Breast epithelium (tissue), 4 donors: Measurements from ENCODE around the gene NDST1. TPM values are rescaled to one million over a fixed set of nuclear protein-coding genes. Genes with fewer than 3 reads are reported as not detected.

Source experiments
- DNase-seq, 2 donors: peaks; one replicate each; pipeline ENCODE4 v3.0.0-alpha.2; 2019; ENCODE audit warnings: low spot score in 2 of 2
- H3K27ac ChIP-seq, 2 donors: fragments of 200-600 bp; sonication (generic) in 1 of 2; one replicate each; pipeline ENCODE4 v1.5.1; 2016 to 2019; ENCODE audit warnings: mild to moderate bottlenecking in 1 of 2
- H3K27me3 ChIP-seq, 2 donors: fragments of 200-600 bp; sonication (generic) in 1 of 2; one replicate each; pipeline versions ENCODE4 v1.5.1 to v1.6.0; 2017 to 2019; ENCODE audit warnings: control low read depth in 1 of 2, mild to moderate bottlenecking in 1 of 2
- H3K36me3 ChIP-seq: fragments of 200-600 bp; one replicate; pipeline ENCODE4 v1.5.1; 2019
- H3K4me1 ChIP-seq, 2 donors: fragments of 200-600 bp; sonication (generic); one replicate each; pipeline ENCODE4 v1.5.1; 2016 to 2019; ENCODE audit warnings: control low read depth in 1 of 2
- H3K4me3 ChIP-seq, 3 donors: fragments of 200-600 bp; sonication (generic); 1 replicate in 2 of 3; 2 replicates in 1 of 3; pipeline ENCODE4 v1.5.1; 2016 to 2019; ENCODE audit warnings: mild to moderate bottlenecking in 3 of 3, moderate library complexity in 2 of 3
- H3K9me3 ChIP-seq, 2 donors: fragments of 200-600 bp; sonication (generic) in 1 of 2; one replicate each; pipeline ENCODE4 v1.5.1; 2016 to 2019; ENCODE audit warnings: control low read depth in 1 of 2
- POLR2A ChIP-seq: fragments of 450-650 bp; IDR thresholded peaks from one replicate; pipeline ENCODE4 v1.6.1; 2016; ENCODE audit warnings: antibody characterized with exemption, mild to moderate bottlenecking, moderate library complexity
- POLR2AphosphoS5 ChIP-seq, 3 donors: sonication (generic); formaldehyde crosslinking; IDR thresholded peaks; one replicate each; pipeline ENCODE4 v1.6.1; 2017; ENCODE audit warnings: antibody characterized with exemption in 3 of 3
- intact Hi-C: fragments of 100-400 bp; cut with DNase I; formaldehyde crosslinking; loops from one replicate; pipeline ENCODE4 v1.15.1; 2023; ENCODE audit warnings: low total_unique reads
- total RNA-seq, 3 donors: library from RNA; depleted of rRNA; stranded (reverse); fragments of >200 nt; gene quantifications; one replicate each; pipeline ENCODE4 v1.1.0, GENCODE V29; 2016
- TF ChIP-seq, protein P1 (sequence below), 3 donors: fragments of 450-650 bp; IDR thresholded peaks; one replicate each; pipeline ENCODE4 v1.5.1; 2016 to 2017; ENCODE audit warnings: antibody characterized with exemption in 3 of 3, mild to moderate bottlenecking in 3 of 3, moderate library complexity in 3 of 3

NDST1 gene
- total RNA-seq, 3 donors from 2014 or later: 46.7 to 92.3 (median 74.1) TPM

- no peak for DNase-seq
- Histone ChIP-seq H3K27me3 (no peaks in the 10 kb centered on the region), H3K36me3 (peaks cover 5% of the 10 kb centered on the region), H3K4me1 (no peaks in the 10 kb centered on the region), H3K9me3 (no peaks in the 10 kb centered on the region), H3K27ac (peak overlapping the region; percentile 82 to 84), H3K4me3 (no peak overlapping the region)
- TF ChIP-seq, protein P1, sequence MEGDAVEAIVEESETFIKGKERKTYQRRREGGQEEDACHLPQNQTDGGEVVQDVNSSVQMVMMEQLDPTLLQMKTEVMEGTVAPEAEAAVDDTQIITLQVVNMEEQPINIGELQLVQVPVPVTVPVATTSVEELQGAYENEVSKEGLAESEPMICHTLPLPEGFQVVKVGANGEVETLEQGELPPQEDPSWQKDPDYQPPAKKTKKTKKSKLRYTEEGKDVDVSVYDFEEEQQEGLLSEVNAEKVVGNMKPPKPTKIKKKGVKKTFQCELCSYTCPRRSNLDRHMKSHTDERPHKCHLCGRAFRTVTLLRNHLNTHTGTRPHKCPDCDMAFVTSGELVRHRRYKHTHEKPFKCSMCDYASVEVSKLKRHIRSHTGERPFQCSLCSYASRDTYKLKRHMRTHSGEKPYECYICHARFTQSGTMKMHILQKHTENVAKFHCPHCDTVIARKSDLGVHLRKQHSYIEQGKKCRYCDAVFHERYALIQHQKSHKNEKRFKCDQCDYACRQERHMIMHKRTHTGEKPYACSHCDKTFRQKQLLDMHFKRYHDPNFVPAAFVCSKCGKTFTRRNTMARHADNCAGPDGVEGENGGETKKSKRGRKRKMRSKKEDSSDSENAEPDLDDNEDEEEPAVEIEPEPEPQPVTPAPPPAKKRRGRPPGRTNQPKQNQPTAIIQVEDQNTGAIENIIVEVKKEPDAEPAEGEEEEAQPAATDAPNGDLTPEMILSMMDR (IDR thresholded peaks at IDR 0.05): no peak
- intact Hi-C loops: no loop called here
Measured at GRCh38 chr5:150540042-150540441, 32.1 kb downstream of the NDST1 start.

GRCh38 chr5:150540615-150541396 lies 32.9 kb downstream of the NDST1 start:
- H3K4me3 ChIP-seq: no peak overlapping the region
- peak; percentile 68 to 81 for DNase-seq
- H3K27ac ChIP-seq: peak overlapping the region; percentile 82 to 84
- no peaks in the 10 kb centered on the region for H3K27me3 ChIP-seq
- no peaks in the 10 kb centered on the region for H3K9me3 ChIP-seq
- H3K36me3 ChIP-seq: peaks cover 5% of the 10 kb centered on the region
- no peaks in the 10 kb centered on the region for H3K4me1 ChIP-seq
- TF ChIP-seq POLR2AphosphoS5 (IDR thresholded peaks at IDR 0.05) (no peak), POLR2A (no peak)
- TF ChIP-seq, protein P1 (IDR thresholded peaks at IDR 0.05): no peak
- intact Hi-C loops: no loop called here

DNA sequence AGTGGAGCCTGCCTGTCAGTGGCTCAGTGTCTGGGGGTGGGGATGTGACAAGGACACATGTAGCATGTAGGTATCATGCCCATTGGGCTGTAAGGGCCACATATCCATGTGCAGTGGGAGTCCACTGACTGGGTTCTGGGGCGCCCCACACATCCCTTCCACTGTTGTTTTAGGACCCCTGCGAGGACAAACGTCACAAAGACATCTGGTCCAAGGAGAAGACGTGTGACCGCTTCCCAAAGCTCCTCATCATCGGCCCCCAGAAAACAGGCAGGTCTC lies 33.4 kb downstream of the NDST1 start:
- Histone ChIP-seq H3K9me3 (no peaks in the 10 kb centered on the region), H3K27me3 (no peaks in the 10 kb centered on the region), H3K4me3 (no peak overlapping the region), H3K36me3 (peaks cover 5% of the 10 kb centered on the region), H3K4me1 (no peaks in the 10 kb centered on the region), H3K27ac (peak overlapping the region; percentile 82 to 84)
- intact Hi-C loops: no loop called here
- TF ChIP-seq POLR2AphosphoS5 (IDR thresholded peaks at IDR 0.05) (no peak), POLR2A (no peak)
- TF ChIP-seq, protein P1 (IDR thresholded peaks at IDR 0.05): no peak
- DNase-seq: no peak

- H3K27ac ChIP-seq: peak overlapping the region; percentile 82 to 84
- TF ChIP-seq, protein P1 (IDR thresholded peaks at IDR 0.05): no peak
- TF ChIP-seq POLR2AphosphoS5 (IDR thresholded peaks at IDR 0.05) (no peak), POLR2A (no peak)
- intact Hi-C loops: no loop called here
Measured at GRCh38 chr5:150541895-150542294, 34.0 kb downstream of the NDST1 start.

DNA sequence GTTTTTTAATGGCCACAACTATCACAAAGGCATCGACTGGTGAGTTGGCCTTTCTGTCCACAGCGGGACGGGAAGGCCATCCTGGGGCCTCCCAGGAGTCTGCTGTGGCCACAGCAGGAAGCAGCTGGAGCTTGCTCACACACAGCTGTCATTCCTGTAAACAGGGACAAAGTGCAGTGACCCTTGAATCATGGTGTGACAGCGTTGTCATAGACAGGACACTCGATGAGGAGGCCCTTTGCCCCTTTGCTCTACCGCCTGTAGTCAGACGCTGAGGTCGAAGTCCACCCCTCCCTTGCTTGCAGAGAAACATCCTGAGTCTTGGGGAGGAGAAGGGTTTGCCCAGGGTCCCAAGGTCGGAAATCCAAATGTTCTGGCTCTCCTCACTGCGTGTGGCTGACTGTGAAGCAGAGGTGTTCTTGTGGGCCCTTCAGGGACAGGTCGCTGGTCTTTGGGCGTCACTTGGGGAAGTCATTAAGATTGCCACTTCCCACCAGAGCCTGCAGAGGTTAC lies 35.1 kb downstream of the NDST1 start:
- intact Hi-C loops: no loop called here
- Histone ChIP-seq H3K4me3 (no peak overlapping the region), H3K27me3 (no peaks in the 10 kb centered on the region), H3K27ac (peak overlapping the region; percentile 82 to 84), H3K36me3 (peaks cover 5% of the 10 kb centered on the region), H3K9me3 (no peaks in the 10 kb centered on the region), H3K4me1 (no peaks in the 10 kb centered on the region)
- TF ChIP-seq POLR2AphosphoS5 (IDR thresholded peaks at IDR 0.05) (no peak), POLR2A (no peak)
- TF ChIP-seq, protein P1 (IDR thresholded peaks at IDR 0.05): no peak
- no peak for DNase-seq

More at GRCh38 chr5:150541895-150542294, 34.0 kb downstream of the NDST1 start:
- H3K4me3 ChIP-seq: no peak overlapping the region
- no peaks in the 10 kb centered on the region for H3K27me3 ChIP-seq
- peaks cover 5% of the 10 kb centered on the region for H3K36me3 ChIP-seq
- H3K9me3 ChIP-seq: no peaks in the 10 kb centered on the region
- no peaks in the 10 kb centered on the region for H3K4me1 ChIP-seq
- no peak for DNase-seq
